ENCODE results near the gene LAMA3.

Gene LAMA3

DNA sequence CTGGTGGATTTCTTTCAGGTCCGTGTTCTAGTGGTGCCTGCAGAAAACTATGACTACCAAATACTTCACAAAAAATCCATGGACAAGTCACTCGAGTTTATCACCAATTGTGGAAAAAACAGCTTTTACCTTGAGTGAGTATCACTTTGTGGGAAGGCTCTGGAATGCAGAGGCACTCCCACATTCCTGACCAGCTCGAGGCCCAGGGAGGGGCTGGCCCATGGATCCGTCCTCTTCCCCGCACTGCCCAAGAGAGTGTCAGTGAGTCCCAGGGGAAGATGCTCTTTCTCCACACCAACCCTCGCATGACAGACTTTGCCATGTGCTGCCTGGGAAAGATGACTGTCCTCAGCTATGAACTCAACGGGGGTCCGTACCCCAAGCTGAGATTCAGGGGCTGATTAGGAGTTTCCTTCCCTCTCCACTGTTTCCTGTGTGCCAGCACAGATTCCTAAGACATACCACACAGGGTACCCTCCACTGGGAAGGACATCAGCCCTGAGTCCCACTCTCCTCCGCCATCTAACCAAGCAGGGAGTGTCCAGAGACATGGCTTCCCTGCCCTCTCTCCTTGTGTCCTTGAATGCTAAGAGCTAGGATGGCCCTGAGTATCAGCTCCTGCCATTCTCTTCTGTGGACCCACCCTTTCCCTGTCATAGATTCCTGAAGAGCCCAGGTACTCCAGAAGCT, 155.9 kb downstream of the LAMA3 start:
- TF ChIP-seq, protein P1, sequence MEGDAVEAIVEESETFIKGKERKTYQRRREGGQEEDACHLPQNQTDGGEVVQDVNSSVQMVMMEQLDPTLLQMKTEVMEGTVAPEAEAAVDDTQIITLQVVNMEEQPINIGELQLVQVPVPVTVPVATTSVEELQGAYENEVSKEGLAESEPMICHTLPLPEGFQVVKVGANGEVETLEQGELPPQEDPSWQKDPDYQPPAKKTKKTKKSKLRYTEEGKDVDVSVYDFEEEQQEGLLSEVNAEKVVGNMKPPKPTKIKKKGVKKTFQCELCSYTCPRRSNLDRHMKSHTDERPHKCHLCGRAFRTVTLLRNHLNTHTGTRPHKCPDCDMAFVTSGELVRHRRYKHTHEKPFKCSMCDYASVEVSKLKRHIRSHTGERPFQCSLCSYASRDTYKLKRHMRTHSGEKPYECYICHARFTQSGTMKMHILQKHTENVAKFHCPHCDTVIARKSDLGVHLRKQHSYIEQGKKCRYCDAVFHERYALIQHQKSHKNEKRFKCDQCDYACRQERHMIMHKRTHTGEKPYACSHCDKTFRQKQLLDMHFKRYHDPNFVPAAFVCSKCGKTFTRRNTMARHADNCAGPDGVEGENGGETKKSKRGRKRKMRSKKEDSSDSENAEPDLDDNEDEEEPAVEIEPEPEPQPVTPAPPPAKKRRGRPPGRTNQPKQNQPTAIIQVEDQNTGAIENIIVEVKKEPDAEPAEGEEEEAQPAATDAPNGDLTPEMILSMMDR (IDR thresholded peaks at IDR 0.05; ENCODE audit: borderline replicate concordance, control extremely low read depth, extremely low read depth, insufficient read depth, missing control alignments) = no peak
- in situ Hi-C loops (cut with MboI; ENCODE audit: low sequenced_read_pairs, unreplicated experiment) = no loop called here
- DNase-seq (ENCODE audit: low spot score) = no peak

DNA sequence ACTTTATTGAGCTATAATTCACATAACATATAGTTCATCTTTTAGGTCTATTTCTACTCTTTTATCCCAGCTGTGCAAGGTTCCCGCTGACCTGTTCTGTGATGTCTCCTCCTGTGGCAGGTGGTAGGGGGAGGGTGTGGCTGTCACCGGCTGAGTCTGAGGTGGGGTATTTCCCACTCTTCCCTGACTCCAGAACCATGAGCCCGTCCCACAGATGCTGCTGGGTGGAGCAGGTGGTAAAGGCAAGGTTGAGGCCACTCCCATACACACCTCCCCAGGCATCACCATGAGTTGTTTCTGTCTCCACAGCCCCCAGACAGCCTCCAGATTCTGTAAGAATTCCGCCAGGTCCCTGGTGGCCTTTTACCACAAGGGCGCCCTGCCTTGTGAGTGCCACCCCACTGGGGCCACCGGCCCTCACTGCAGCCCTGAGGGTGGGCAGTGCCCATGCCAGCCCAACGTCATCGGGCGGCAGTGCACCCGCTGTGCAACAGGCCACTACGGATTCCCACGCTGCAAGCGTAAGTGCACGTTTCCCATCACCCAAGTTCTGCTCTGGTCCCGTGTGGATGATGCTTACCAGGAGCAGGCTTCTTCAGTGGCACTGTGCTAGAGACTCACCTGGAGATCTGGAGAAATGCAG, 156.9 kb downstream of the LAMA3 start:
- in situ Hi-C loops (cut with MboI; ENCODE audit: low sequenced_read_pairs, unreplicated experiment) = no loop called here
- DNase-seq (ENCODE audit: low spot score) = no peak
- TF ChIP-seq, protein P1 (IDR thresholded peaks at IDR 0.05; ENCODE audit: borderline replicate concordance, control extremely low read depth, extremely low read depth, insufficient read depth, missing control alignments) = no peak

DNA sequence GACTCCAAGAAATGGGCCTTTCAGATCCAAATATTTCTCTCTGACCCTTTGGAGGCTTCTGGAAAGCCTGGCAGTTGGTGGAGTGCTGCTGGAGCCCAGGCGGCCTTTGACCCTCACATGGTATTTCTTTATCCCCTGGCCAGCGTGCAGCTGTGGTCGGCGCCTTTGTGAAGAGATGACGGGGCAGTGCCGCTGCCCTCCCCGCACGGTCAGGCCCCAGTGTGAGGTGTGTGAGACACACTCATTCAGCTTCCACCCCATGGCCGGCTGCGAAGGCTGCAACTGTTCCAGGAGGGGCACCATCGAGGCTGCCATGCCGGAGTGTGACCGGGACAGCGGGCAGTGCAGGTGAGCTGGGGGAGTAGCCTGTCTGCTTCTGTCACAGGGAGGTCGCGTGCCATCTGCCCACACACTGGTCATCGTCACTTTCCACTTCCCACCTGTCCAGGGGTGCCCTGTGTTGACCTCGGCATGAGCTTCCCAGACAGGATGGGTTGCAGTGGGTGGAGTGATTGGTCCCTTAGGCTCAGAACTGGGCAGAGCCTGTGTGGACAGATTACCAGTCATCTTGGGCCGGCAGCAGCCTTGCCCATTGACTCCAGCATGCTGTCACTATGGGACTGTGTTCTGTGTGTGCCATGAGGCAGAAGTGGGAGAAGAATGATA, 158.2 kb downstream of the LAMA3 start:
- no peak for DNase-seq (ENCODE audit: low spot score)
- TF ChIP-seq, protein P1 (IDR thresholded peaks at IDR 0.05; ENCODE audit: borderline replicate concordance, control extremely low read depth, extremely low read depth, insufficient read depth, missing control alignments) = no peak
- in situ Hi-C loops (cut with MboI; ENCODE audit: low sequenced_read_pairs, unreplicated experiment) = no loop called here

DNA sequence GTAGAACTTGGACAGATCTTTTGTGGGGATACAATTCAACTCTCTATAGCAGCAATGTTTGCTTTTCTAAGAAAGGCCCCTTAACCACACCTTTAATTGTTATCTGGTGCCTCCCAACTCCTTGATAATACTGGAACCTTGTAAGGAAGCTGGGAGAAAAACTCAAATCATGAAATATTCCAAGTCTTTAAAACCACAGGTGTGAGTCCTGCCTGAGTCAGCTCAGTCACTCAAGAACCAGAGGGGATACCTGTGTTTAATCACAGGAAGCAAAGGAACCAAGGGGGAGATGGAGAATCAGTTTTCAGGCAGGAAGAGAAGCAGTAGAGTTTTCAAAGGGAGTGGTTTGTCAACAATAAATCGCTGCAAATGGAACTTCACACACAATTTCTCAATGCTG, 159.9 kb downstream of the LAMA3 start:
- DNase-seq (ENCODE audit: low spot score) = no peak
- TF ChIP-seq, protein P1 (IDR thresholded peaks at IDR 0.05; ENCODE audit: borderline replicate concordance, control extremely low read depth, extremely low read depth, insufficient read depth, missing control alignments) = no peak
- in situ Hi-C loops (cut with MboI; ENCODE audit: low sequenced_read_pairs, unreplicated experiment) = no loop called here

DNA sequence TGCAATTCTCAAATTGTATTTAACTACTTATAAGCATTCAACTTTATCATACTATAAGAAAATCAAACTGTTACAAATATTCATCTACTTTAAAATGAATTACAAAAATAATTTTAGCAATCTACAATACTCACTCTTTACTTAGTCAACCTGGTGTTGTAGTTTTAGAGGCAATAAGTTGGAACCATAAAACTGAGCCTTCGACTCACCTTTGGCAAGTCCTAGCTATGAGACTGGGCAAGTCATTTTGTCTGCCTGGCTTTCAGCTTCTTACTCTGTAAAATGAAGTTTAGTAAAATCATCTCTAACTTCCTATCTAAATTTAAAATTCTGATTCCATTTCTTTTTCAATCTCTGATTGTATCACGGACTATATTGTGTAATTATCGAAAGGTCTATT, 161.0 kb downstream of the LAMA3 start:
- no peak for DNase-seq (ENCODE audit: low spot score)
- in situ Hi-C loops (cut with MboI; ENCODE audit: low sequenced_read_pairs, unreplicated experiment) = no loop called here
- TF ChIP-seq, protein P1 (IDR thresholded peaks at IDR 0.05; ENCODE audit: borderline replicate concordance, control extremely low read depth, extremely low read depth, insufficient read depth, missing control alignments) = no peak

DNA sequence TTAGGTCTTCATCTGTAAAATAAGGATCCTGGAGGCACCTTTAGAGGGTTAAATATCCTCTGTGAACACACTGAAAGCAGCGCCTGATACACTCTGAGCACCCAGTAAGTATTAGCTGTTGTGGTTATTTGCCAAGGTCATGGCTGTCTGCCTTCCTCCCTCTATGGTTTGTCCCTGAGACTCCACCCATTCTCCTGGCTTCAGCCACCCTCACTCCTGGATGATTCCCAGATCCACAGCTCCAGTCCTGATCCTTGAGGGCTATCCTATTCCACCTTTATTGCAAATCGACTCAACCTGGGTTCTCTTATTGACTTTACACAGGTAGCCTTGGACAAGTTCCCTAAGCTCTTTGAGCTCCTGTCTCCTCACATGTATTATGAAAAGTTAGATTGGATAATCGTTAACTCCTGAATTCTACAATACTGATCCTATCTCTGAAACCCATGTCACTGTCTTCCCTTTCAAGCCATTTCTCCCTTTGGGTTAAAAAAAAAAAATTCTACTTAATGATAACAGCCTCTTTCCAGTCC, 162.3 kb downstream of the LAMA3 start:
- TF ChIP-seq, protein P1 (IDR thresholded peaks at IDR 0.05; ENCODE audit: borderline replicate concordance, control extremely low read depth, extremely low read depth, insufficient read depth, missing control alignments) = no peak
- in situ Hi-C loops (cut with MboI; ENCODE audit: low sequenced_read_pairs, unreplicated experiment) = no loop called here
- no peak for DNase-seq (ENCODE audit: low spot score)
